HL-60/S4 (cell line): ENCODE data around the gene PKD1L1.

ENCODE experiments used
- in situ Hi-C: fragments of 300-500 bp; cut with MboI; formaldehyde crosslinking; loops from 2 replicates; pipeline ENCODE4 v1.14.3; 2022; ENCODE audit warnings: low sequenced_read_pairs

The PKD1L1 gene

GRCh38 chr7:47881256-47881655 lies 67.0 kb downstream of the PKD1L1 start:
- in situ Hi-C loops = no loop called here

DNA sequence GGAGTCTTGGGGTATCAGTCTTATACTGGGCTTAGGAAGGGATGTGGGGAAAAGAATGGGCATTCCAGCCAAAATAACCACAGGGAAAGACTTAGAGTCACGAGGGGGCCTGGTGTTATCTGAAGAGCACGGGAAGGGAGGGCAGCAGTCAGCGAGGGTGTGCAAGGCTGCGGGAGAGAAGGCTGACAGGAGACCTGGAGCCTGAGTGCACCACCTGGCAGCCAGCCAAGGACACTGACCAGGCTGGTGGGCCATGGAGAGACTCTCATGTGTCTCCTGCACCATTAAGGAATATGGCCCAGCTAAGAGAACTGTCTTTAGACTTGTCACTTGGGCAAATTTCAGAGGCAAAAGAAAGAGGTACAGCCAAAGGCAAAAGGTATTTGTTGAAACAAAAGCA lies 69.6 kb downstream of the PKD1L1 start:
- in situ Hi-C loops = no loop called here

GRCh38 chr7:47877336-47877735 lies 70.9 kb downstream of the PKD1L1 start:
- in situ Hi-C loops = no loop called here

GRCh38 chr7:47875998-47876744 lies 72.1 kb downstream of the PKD1L1 start:
- in situ Hi-C loops = no loop called here

DNA sequence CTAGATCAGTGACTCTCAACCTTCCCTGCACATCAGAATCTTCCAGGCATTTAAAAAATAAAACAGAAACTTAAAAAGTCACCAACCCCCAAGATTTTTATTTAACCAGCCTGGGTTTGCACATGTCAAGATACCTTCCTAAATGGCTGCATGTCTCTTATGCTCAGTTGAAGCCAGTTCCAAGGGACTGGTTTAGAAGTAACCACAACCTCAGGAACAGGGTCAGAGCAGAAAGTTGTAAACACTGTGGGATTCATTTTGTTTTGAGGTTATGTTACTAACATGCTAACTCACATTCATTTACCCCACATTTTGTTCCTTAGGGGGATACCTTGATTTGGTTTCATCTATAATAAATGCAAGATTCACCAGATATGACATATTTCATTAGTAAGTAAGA lies 72.9 kb downstream of the PKD1L1 start:
- in situ Hi-C loops = no loop called here

- in situ Hi-C loops = no loop called here
Observed at GRCh38 chr7:47873762-47874161, 74.5 kb downstream of the PKD1L1 start.

DNA sequence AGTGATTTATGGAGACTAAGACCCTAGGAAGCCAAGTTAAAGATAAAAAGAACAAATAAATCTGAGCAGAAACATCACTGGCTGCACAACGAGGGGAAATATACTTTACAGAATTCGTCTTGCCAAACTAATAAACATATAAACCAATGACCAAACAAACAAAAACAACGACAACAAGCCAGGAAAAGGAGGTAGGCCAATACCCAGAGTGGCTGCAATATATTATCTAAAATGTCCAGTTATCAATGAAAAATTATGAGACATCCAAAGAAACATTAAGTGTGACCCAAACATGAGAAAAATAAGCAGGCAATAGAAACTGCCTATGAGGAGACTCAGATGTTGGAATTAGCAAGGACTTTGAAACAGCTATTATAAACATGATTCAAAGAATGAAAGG lies 81.0 kb downstream of the PKD1L1 start:
- in situ Hi-C loops = no loop called here

DNA sequence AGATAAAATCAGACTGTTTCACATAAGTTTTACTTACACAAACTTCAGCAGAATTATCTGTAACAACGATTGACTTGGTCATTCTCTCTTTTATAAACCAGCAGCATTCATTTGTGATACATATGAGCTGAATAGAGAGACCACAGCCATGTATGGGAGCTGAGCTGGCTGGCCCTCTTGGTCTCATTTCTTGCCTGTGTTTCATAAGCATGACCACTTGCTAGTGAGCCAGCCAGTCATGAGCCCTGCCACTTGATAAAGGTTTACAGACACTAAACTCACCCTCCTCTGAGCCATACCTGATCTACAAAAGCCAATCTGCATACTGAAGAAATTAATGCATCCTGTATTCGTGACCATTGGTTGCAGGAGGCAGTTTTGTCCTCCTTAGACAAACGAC lies 82.1 kb downstream of the PKD1L1 start:
- in situ Hi-C loops = no loop called here

DNA sequence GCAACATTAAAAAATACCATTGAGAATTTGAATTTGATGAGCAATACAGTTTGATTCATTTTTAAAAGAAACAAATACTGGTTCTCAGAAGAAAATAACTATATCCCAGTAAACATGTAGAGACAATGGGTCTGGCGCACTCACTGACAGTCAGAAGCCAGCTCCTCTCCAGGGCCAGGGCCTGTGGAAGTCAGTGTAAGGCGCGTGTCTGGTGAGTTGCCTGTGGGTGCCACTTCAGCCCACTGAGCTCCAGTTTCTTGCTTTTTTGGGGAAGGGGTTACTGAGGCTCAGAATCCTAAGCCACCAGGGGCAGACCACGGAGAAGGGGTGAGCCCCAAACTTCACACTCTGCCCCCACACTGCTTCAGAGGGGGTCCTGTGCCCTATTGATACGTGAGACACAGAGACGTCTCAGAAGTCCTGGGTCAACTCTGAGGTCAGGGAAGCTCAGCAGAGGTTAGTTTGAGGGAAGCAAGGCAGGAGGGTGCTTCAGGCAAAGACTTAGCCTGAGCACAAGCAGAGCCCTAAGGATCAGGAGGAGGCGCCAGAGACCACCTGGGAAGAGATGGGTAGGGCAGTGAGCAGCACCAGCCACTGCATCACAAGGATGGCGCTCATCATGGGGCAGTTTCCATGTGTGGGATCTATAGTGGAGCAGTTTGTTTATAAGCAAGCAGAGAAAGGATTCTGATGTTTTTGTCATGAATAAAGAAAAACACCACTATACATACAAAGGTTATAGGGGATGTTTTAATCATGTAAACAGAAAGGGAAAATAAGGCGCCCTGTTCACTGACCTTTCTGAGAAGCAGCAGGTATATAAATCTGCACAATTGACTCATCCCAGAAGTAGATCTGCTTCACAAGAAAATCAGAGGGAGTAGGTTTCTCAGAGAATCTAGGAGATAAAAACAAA lies 95.7 kb downstream of the PKD1L1 start:
- in situ Hi-C loops = no loop called here

- in situ Hi-C loops = no loop called here
Observed at GRCh38 chr7:47847207-47847606, 101.1 kb downstream of the PKD1L1 start.

DNA sequence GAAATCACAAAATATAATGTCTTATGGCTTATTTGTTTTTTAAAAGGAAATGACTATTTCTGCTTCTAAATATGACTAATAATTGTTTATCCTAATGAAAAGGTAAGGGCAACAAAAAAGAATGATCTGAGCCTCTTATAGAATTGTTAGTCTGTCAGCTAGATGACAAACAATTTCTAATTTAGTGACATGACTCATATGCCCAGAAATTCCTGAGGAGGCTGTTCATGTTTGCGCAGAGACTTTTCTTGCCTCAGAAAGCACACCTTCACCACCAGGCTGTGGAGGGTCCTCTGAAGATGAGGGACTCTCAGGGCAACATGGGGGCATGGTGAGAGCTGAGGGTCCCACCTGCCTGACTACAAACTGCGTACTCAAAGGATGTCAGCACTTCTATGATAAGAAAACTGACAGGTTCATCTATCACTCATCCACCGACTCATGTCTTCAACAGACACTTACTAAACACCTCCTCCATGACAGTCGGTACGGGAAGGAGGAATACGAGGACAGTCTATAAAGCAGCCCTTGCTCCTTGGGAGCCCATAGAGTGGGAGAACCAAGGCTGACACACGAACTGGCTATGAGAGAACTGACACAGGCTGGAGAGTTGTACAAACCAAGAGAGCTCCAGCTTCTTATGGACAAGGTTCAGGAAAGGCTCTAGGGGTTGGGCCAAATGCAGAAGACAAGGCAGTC lies 102.0 kb downstream of the PKD1L1 start:
- in situ Hi-C loops = no loop called here

GRCh38 chr7:47844311-47844710 lies 104.0 kb downstream of the PKD1L1 start:
- in situ Hi-C loops = no loop called here

DNA sequence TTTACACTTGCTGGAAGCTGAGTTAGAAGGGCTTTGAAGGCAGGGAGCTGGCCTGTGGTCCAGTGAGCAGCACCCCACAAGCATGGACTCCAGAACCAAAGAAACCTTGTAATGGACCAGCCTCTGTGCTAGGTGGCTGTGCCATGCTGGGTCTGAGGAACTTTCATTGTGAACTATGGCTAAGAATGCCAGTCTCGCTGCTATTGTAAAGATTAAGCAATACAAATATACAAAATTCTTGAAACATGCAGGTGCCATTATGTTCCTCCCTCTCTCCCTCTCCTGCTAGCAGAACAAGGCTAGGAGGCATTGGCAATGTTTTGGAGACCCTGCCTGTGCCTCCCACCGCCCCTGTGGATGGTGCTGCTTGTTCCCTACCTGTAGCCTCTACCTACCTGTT lies 105.0 kb downstream of the PKD1L1 start:
- in situ Hi-C loops = no loop called here

DNA sequence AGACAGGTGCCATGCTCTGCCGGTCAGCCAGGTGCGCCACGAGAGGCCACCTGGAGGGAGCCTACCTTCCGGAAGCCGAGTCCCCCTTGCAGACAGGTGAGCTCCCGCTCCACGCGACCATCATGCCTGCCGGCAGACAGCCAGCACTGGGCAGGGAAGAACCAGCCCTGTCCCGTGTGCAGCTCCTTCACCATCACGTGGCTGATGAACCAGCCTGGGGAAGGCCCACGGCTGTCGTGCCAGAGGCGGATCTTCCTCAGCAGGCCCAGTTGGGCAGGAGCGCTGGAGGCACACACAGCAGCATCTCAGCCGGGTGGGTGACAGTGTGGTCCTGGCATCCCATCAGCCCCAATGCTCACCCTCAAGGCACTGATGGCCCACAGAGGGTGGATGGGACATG lies 108.9 kb downstream of the PKD1L1 start:
- in situ Hi-C loops = no loop called here

DNA sequence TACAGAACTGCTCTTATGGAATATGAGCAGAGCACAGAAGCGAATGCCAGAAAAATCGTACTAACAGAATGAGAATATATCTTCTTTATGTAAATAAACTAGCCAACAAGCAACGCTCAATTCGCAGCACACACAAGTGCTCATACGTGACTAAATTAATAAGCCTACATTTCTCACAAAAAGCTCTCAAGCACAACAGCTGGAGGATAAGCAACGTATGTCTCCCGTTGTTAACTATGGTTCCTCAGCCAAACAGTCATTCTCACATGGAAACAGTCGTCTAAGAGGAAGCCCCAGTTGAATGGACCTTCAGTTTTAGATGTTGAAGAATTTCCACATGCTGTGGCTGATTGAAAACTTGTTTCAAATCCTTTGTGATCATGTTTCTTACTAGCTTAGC lies 110.4 kb downstream of the PKD1L1 start:
- in situ Hi-C loops = no loop called here

- in situ Hi-C loops = no loop called here
Observed at GRCh38 chr7:47836503-47837202, 111.6 kb downstream of the PKD1L1 start.

- in situ Hi-C loops = no loop called here
Observed at GRCh38 chr7:47836080-47836479, 112.2 kb downstream of the PKD1L1 start.

DNA sequence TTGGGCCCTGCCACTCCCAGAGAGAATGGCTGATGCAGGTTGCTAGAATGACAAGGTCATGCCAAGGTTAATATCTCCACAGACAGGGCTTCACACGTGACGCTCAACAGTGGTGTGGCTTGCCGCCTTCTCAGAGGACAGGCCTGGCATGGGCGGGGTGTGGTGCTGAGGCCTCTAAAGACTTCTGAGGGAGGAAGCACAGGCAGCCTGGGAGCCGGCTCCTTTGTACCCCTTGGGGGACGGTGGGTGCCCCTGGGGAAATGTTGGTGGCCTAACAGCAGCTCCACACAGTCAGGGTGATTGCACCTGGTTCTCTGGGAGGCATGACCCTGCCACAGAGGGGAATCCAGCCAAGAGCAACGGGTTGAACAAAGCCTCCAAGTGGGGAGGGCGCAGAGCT lies 115.1 kb downstream of the PKD1L1 start:
- in situ Hi-C loops = no loop called here

- in situ Hi-C loops = no loop called here
Observed at GRCh38 chr7:47832105-47832715, 116.1 kb downstream of the PKD1L1 start.

GRCh38 chr7:47830015-47830414 lies 118.3 kb downstream of the PKD1L1 start:
- in situ Hi-C loops = no loop called here

DNA sequence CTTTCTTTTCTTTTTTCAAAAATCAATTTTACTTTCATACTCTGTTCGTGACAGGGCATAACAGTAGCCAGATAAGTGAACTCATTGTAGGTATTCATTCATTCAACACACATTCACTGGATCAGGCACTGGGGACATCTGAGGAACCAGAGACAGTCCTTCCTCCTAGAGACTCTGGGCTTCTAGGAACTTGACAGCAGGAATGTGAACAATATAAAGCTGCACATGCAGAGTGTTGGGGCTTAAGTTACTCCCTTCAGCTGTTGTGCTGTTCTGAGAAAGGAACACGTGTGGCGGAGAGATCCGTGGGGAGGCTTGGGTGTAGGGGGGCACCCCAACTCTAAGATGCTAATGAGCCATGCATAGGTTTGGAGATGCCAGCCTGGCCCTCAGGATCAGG lies 120.4 kb downstream of the PKD1L1 start:
- in situ Hi-C loops = no loop called here
